Cardiac septum (tissue), 1 donor: Measurements from ENCODE around the gene TSHZ2. TPM values are rescaled to one million over a fixed set of nuclear protein-coding genes. Genes with fewer than 3 reads are reported as not detected.
"Not testable (repeated sequence)": the region's sequence is repeated elsewhere in the genome, so short reads cannot be mapped to it uniquely, and the experiment has no call there.

Source experiments
- DNase-seq: peaks from one replicate; pipeline ENCODE4 v3.0.0-alpha.2; 2020; ENCODE audit warnings: low spot score
- intact Hi-C: fragments of 100-400 bp; cut with DNase I; formaldehyde crosslinking; loops from one replicate; pipeline ENCODE4 v1.14.0; 2022
- total RNA-seq: library from RNA; stranded (reverse); fragmentation: NEBNext Ultra II Directional; extraction: Animal tissue kit (Norgen Biotek cat#: 25700); gene quantifications from one replicate; pipeline ENCODE4 v1.2.1, GENCODE V29; 2021
- donor health status: DM: no; HTN: no; CAD: no.

The TSHZ2 gene
- total RNA-seq, 1 donor from 2014 or later = 7.5 TPM

- intact Hi-C loops = no loop called here
- no peak for DNase-seq
Observed at GRCh38 chr20:53487461-53488200, 515.5 kb downstream of the TSHZ2 start.

GRCh38 chr20:53488775-53489272 is 516.7 kb downstream of the TSHZ2 start:
- intact Hi-C loops = no loop called here
- DNase-seq = no peak

- intact Hi-C loops = no loop called here
Observed at GRCh38 chr20:53489528-53489927, 517.4 kb downstream of the TSHZ2 start.

GRCh38 chr20:53490620-53491019 is 518.5 kb downstream of the TSHZ2 start:
- intact Hi-C loops = loop anchor here (10.0 kb wide), 1 partner anchor 276 kb away; no protein-coding TSS in a partner anchor
- DNase-seq = no peak

More at GRCh38 chr20:53489528-53489927, 517.4 kb downstream of the TSHZ2 start:
- DNase-seq = no peak

- DNase-seq = no peak
- intact Hi-C loops = loop anchor here (10.0 kb wide), 1 partner anchor 277 kb away; no protein-coding TSS in a partner anchor
Observed at GRCh38 chr20:53491462-53491861, 519.3 kb downstream of the TSHZ2 start.

GRCh38 chr20:53492212-53492611 is 520.1 kb downstream of the TSHZ2 start:
- DNase-seq = no peak
- intact Hi-C loops = loop anchor here (10.0 kb wide), 1 partner anchor 277 kb away; no protein-coding TSS in a partner anchor

- intact Hi-C loops = loop anchor here (10.0 kb wide), 1 partner anchor 279 kb away; no protein-coding TSS in a partner anchor
- DNase-seq = no peak
Observed at GRCh38 chr20:53493311-53493857, 521.2 kb downstream of the TSHZ2 start.

GRCh38 chr20:53494753-53495152 is 522.6 kb downstream of the TSHZ2 start:
- DNase-seq = no peak
- intact Hi-C loops = loop anchor here (10.0 kb wide), 1 partner anchor 280 kb away; no protein-coding TSS in a partner anchor

- intact Hi-C loops = loop anchor here (10.0 kb wide), 1 partner anchor 281 kb away; no protein-coding TSS in a partner anchor
- DNase-seq = no peak
Observed at GRCh38 chr20:53495398-53496092, 523.4 kb downstream of the TSHZ2 start.

GRCh38 chr20:53497246-53497645 is 525.1 kb downstream of the TSHZ2 start:
- DNase-seq = no peak
- intact Hi-C loops = loop anchor here (10.0 kb wide), 1 partner anchor 282 kb away; no protein-coding TSS in a partner anchor

GRCh38 chr20:53498341-53498740 is 526.2 kb downstream of the TSHZ2 start:
- intact Hi-C loops = loop anchor here (10.0 kb wide), 1 partner anchor 284 kb away; no protein-coding TSS in a partner anchor
- no peak for DNase-seq

GRCh38 chr20:53500651-53501050 is 528.5 kb downstream of the TSHZ2 start:
- intact Hi-C loops = no loop called here
- no peak for DNase-seq

- DNase-seq = no peak
- intact Hi-C loops = no loop called here
Observed at GRCh38 chr20:53502820-53503219, 530.7 kb downstream of the TSHZ2 start.

GRCh38 chr20:53503517-53503919 is 531.4 kb downstream of the TSHZ2 start:
- intact Hi-C loops = no loop called here
- no peak for DNase-seq

- DNase-seq, intact Hi-C loops: not testable (repeated sequence)
Observed at GRCh38 chr20:53504106-53504505, 531.9 kb downstream of the TSHZ2 start.

GRCh38 chr20:53510262-53510661 is 538.1 kb downstream of the TSHZ2 start:
- DNase-seq = no peak
- intact Hi-C loops = no loop called here

- intact Hi-C loops = no loop called here
- DNase-seq = no peak
Observed at GRCh38 chr20:53510704-53511103, 538.5 kb downstream of the TSHZ2 start.

GRCh38 chr20:53512076-53512475 is 539.9 kb downstream of the TSHZ2 start:
- no peak for DNase-seq
- intact Hi-C loops = no loop called here

- intact Hi-C loops = no loop called here
- DNase-seq = no peak
Observed at GRCh38 chr20:53513168-53513488, 541.0 kb downstream of the TSHZ2 start.
